ENCODE measurements around the gene KRTAP10-11.
"Not testable (repeated sequence)": the region's sequence is repeated elsewhere in the genome, so short reads cannot be mapped to it uniquely, and the experiment has no call there.

KRTAP10-11 gene, protein sequence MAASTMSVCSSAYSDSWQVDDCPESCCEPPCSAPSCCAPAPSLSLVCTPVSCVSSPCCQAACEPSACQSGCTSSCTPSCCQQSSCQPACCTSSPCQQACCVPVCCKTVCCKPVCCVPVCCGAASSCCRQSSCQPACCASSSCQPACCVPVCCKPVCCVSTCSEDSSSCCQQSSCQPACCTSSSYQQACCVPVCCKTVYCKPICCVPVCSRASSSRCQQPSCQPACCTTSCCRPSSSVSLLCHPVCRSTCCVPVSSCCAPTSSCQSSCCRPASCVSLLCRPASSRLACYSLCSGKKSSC

DNA sequence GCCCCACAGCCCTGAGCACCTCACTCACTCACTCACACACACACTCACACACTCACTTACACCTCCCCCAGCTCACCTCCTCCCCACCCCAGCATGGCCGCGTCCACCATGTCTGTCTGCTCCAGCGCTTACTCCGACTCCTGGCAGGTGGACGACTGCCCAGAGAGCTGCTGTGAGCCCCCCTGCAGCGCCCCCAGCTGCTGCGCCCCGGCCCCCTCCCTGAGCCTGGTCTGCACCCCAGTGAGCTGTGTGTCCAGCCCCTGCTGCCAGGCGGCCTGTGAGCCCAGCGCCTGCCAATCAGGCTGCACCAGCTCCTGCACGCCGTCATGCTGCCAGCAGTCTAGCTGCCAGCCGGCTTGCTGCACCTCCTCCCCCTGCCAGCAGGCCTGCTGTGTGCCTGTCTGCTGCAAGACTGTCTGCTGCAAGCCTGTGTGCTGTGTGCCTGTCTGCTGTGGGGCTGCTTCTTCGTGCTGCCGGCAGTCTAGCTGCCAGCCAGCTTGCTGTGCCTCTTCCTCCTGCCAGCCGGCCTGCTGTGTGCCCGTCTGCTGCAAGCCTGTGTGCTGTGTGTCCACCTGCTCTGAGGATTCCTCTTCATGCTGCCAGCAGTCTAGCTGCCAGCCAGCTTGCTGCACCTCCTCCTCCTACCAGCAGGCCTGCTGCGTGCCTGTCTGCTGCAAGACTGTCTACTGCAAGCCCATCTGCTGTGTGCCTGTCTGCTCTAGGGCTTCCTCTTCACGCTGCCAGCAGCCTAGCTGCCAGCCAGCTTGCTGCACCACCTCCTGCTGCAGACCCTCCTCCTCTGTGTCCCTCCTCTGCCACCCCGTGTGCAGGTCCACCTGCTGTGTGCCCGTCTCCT is at the start of gene KRTAP10-11:
Gene KRTAP10-11 (plus strand): TSS at position 49 of the 856 bp plus-strand sequence. CDS start 45 bp downstream, at position 94.
- DNase-seq (ENCODE audit: low read depth) = not testable (repeated sequence)

DNA sequence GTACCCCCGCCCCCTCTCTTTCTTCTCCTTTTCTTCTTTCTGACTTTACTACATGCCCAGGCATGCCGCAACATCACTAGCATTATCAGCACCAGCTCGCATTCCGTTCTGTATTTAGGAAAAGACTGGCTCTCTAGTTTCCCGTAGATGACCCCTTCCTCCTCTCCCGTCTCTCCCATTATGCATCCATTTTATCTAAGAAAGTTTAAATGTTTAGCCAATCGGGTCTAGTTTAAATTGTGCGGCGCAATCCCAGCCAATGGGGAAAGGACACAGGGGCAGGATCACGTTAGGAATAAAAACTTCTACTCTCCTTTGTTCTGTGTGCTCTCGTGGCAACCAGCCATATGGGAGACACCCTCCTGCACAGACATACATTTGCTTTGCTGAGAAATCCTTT is 48.2 kb upstream of the KRTAP10-11 start:
- no peak for DNase-seq (ENCODE audit: low read depth)

DNA sequence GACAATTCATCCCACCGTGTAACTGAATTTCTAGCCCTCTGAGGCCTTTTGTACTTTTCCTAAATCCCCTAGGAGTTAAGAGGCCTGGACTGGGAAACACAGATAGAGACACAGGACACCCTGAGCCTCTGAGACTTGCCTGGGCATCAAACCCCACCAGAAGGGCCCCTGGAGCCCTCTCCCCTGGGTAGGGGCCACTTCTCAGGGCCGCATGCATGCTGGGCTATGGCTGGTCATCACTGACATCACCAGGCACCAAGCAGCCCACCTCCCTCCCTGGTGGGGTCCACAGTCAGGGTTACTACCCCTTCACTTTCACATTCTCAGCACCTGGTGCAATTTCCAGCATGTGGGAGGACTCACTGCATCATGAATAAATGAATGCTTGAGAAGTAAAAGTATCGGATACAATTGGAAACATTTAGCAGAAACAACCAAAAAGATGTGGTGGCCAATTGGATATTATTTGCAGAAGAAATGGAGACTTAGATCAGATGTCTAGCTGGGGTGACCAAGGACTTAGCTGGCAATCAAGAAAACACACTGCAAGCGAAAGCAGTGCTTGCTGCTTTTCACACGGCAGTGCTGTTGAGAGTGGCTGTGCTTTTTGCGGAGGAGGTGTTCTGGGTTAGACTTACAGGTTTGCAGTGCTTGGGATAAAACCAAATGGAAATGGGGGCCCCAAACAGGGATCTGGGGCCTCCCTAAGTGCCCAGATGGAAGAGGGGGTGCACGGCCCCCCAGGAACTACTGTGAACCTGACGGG is 46.8 kb upstream of the KRTAP10-11 start:
- no peak for DNase-seq (ENCODE audit: low read depth)

DNA sequence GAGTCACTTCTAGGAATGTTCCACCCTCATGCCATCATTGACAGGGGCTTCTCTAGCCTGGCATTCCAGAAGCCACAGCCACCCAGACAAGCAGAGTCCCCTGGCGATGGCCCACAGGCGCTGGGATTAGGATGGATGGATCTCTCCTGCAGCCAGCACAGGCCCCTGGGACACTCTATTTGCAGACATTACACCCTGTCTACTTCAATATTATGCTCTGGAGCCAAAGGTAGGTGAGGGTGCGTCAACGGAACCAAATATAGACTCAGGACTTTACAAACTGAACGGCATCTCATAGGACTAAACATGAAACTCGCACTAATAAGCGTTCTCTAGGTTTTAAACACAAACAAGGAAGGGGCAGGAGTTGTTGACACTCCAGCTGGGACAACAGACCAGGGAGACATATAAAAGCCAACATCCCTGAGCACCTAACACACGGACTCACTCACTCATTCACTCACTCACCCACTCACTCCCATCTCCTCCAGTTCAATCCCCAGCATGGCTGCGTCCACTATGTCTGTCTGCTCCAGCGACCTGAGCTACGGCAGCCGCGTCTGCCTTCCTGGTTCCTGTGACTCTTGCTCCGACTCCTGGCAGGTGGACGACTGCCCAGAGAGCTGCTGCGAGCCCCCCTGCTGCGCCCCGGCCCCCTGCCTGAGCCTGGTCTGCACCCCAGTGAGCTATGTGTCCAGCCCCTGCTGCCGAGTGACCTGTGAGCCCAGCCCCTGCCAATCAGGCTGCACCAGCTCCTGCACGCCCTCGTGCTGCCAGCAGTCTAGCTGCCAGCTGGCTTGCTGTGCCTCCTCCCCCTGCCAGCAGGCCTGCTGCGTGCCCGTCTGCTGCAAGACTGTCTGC is 45.9 kb upstream of the KRTAP10-11 start, which contains the start of gene KRTAP10-7:
Gene KRTAP10-7 (plus strand): TSS at position 480 of the 861 bp plus-strand sequence. CDS start 25 bp downstream, at position 505.
- DNase-seq (ENCODE audit: low read depth) = not testable (repeated sequence)

DNA sequence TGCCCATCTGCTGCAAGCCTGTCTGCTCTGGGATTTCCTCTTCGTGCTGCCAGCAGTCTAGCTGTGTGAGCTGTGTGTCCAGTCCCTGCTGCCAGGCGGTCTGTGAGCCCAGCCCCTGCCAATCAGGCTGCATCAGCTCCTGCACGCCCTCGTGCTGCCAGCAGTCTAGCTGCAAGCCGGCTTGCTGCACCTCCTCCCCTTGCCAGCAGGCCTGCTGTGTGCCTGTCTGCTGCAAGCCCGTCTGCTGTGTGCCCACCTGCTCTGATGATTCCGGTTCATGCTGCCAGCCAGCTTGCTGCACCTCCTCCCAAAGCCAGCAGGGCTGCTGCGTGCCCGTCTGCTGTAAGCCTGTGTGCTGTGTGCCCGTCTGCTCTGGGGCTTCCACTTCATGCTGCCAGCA is 45.1 kb upstream of the KRTAP10-11 start:
- DNase-seq (ENCODE audit: low read depth) = not testable (repeated sequence)

DNA sequence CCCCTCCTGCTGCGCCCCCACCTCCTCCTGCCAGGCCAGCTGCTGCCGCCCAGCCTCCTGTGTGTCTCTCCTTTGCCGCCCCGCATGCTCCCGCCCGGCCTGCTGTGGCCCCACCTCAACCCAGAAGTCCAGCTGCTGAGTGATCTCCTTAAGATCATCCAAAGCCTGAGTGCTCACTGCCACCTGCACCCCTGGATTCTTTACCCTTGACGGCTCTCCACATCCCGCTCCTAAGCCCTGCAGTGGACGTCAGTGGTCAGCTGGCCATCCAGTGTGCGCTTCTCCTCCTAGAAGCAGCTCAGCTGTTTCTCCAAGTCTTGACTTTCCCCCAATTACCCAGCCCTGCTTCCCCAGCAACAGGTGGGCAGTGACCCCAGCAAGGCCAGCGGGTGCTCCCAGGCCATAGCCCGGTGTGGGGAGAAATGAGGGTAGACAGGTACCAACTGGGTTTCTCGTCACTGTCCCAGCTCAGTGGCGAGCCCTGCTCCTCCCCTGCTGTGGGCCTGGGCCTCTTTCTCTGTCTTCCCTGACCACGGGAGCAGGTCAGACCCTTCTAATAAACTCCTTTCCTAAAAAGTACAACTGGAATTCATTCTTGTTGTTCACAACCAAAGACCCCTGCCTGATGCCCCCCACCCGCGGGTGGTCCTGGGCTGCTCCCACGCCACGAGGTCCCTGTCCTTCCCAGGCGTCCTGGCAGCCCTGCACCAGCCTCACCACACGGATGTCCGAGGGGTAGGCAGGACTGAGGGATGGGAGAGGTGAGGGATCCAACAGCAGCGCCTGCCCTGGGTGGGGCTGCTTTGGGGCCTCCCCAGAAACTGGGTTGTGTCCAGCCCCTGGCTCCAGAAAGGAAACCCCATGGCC is 44.4 kb upstream of the KRTAP10-11 start:
- no peak for DNase-seq (ENCODE audit: low read depth)

DNA sequence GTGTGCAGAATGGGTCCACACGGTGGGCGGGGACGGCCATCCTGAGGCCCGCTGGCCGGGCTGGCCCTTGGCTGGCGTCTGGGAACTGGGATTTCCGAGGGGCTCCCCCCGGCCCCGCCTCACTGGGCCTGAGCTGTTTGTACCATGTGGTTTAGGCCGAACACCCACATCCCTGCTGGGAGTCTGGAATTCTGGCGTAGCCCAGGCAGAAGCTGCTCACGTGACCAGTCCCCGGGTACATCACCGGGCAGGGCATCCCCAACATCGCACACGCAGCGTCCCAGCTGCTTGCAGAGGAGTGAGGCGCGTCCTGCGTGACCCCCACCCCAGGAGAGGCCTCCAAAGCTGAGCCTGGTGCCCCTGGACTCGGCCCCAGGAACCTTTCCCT is 43.8 kb upstream of the KRTAP10-11 start:
- DNase-seq (ENCODE audit: low read depth) = no peak

DNA sequence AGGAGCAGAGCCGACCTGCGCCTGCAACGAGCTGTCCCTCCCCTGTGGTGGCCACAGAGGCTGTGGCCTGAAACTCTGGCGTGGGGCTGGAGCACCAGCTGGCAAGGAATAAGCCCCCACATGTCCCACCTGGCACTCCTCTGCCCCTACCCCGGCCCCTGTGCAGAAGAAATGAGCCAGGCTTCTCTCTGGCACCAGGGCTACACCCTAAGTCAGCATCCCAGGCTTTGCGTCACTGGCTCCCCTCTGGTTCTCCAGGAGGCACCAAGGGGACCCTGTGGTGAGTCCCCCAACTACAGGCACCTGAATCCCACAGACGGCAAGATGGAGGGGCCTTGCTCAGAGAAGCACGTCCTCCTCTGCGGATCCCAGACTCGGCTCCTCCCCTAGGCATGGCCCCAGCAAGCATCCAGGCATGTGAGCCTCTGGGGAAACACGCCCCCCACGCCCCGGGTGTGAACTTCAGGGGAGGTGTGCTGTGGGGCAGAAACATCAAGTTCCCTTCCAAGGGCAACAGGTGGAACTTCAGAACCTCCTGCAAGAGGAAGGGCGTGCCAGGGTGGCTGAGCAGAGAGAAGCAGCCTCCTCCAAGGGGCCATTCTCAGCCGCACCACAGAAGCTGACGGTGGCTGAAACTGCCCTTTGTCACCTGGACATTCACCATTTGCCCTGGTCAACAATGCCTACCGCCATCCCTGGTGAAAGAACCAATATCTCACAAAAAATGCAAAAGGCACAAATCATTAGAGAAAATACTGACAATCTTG is 42.9 kb upstream of the KRTAP10-11 start:
- DNase-seq (ENCODE audit: low read depth) = no peak

DNA sequence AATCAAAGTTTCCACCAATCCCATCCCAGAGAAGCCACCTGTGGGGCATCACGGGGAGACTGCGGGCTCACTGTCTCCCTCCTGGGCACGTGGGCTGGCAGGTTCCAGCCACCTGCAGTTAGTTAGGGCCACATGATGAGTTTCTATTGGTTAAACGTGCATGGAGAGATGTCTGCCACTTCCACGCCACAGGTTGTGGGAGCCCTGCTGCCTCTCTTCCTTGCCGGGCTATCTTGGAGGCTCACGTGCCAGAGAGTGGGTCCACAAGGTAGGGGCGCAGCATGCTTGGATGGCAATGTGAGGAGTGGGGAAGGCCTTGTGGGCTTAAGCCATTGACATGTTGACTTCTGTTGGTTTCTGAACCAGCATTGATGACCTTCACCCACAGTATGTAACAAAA is 42.3 kb upstream of the KRTAP10-11 start:
- no peak for DNase-seq (ENCODE audit: low read depth)

DNA sequence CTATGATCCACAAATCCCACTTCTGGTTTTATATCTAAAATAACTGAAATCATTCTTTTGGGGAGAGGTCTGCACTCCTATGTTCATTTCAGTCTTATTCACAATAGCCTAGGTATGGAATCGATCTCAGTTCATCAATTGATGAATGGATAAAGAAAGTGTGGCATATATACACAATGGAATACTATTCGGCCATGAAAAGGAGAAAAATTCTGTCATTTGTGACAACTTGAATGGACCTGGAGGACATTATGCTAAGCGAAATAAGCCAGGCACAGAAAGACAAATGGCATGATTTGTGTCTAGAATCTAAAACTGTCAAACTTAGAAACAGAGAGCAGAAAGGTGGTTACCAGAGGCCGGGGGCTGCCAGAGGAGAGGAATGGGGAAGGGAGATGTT is 39.7 kb upstream of the KRTAP10-11 start:
- no peak for DNase-seq (ENCODE audit: low read depth)

DNA sequence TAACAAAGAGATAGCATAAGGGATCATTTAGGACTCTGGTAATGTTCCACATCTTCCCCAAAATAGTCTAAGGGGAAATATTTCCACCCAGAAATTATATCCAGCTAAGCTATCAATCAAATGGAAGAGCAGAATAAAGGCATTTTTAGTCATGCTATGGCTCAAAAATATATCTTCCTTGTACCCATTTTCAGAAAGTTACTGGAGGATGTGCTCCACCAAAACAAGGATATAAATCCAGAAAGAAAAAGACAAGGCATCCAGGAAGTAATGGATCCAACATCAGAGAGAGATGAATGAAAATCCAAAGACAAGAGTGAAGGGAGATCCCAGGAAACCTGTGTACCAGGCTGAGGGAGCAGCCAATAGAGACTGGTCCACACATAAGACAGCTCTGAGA is 37.0 kb upstream of the KRTAP10-11 start:
- DNase-seq (ENCODE audit: low read depth) = no peak

DNA sequence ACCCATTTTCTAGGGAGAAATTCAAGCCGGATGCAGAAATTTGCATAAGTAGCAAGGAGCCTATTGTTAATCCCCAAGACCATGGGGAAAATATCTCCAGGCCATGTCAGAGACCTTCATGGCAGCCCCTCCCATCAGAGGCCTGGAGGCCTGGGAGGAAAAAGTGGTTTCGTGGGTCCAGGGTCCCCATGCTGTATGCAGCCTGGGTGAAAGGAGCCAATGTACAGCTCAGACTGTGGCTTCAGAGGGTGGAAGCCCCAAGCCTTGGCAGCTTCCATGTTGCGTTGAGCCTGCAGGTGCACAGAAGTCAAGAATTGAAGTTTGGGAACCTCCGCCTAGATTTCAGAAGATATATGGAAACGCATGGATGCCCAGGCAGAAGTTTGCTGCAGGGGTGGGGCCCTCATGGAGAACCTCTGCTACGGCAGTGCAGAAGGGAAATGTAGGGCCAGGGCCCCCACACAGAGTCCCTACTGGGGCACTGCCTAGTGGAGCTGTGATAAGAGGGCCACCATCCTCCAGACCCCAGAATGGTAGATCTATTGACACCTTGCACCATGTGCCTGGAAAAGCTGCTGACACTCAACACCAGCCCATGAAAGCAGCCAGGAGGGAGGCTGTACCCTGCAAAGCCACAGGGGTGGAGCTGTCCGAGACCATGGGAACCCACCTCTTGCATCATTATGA is 35.9 kb upstream of the KRTAP10-11 start:
- DNase-seq (ENCODE audit: low read depth) = not testable (repeated sequence)

DNA sequence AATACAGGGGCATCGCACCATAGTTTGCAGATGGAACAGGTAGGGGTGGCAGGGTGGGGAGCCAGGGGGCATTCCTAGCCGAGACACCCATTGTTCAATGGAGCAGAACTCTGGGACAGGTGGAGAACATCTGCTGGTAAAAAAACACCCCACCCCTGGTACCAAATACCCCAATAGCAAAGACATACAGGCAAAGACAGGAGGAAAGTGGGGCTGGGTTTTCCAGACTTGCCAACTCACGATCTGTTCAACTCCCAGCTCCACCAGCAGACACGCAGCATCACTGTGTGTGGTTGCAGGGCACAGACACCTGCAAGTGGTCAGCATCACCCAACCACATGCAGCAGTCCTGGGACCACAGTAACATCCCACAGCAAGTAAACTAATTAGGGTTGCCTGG is 34.7 kb upstream of the KRTAP10-11 start:
- no peak for DNase-seq (ENCODE audit: low read depth)

DNA sequence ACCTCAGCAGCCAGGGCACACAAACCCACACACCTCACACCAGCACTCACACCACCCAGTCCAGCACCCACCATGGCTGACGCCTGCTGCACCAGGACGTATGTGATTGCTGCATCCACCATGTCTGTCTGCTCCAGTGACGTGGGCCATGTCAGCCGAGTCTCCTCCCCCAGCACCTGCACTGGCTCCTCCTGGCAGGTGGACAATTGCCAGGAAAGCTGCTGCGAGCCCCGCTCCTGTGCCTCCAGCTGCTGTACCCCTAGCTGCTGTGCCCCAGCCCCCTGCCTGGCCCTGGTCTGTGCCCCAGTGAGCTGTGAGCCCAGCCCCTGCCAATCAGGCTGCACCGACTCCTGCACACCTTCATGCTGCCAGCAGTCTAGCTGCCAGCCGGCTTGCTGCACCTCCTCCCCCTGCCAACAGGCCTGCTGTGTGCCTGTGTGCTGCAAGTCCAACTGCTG is 34.2 kb upstream of the KRTAP10-11 start, which contains the start of gene KRTAP10-8:
Gene KRTAP10-8 (plus strand): TSS at position 51 of the 458 bp plus-strand sequence. CDS start 22 bp downstream, at position 73.
- no peak for DNase-seq (ENCODE audit: low read depth)

DNA sequence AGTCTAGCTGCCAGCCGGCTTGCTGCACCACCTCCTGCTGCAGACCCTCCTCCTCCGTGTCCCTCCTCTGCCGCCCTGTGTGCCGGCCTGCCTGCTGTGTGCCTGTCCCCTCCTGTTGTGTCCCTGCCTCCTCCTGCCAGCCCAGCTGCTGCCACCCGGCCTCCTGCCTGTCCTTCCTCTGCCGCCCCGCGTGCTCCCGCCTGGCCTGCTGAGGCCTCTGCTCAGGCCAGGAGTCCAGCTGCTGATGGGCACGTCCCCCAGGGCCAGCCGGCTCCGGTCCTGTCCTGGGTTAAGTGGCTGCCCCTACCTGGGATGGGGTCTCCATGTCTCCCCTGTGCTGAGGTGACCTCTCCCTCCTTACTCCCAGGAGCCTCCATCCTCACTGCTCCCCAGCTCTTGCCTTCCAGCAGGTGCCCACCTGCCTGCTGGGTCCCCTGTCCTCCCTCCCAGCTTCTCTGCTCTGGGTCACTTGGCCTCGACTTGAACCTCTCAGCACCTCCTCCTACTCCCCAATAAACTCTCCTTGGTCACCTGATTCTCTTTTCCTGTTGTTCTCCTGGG is 33.5 kb upstream of the KRTAP10-11 start:
- DNase-seq (ENCODE audit: low read depth) = no peak

DNA sequence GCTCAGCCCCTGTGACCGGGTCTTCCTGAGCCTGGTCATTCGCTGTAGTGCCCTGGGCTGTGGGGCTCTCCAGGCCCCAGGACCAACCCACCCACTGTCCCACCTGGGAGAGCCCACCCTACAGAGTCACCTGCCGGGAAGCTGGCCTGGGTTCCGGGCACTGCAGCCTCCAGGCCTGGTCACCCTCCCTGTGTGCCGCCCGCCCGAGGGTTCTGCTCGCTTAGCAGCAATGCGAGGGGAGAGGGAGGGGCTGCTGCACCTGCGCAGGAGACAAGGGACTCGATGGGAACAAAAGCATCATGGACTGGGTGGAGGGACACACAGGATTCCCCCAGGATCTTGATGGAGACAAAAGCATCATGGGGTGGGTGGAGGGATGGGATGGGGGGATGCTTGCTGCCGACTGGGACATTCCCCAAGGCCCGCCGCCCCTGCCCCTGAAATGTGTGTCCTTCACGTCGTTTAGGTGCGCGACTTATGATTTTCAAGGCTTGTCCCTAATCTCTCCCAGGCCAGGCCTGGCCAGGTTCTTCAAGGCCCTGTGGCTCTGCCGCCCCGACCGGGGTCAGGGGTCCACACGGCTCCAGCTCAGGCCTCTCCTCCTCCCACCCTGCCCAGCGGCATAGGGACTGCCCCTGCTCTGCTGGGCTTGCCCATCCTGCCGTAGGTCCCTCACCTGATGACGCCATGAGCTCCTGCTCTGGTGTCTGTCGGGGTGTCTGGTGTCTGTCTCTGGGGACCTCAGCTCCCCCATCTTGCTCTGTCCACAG is 32.6 kb upstream of the KRTAP10-11 start:
- DNase-seq (ENCODE audit: low read depth) = no peak

DNA sequence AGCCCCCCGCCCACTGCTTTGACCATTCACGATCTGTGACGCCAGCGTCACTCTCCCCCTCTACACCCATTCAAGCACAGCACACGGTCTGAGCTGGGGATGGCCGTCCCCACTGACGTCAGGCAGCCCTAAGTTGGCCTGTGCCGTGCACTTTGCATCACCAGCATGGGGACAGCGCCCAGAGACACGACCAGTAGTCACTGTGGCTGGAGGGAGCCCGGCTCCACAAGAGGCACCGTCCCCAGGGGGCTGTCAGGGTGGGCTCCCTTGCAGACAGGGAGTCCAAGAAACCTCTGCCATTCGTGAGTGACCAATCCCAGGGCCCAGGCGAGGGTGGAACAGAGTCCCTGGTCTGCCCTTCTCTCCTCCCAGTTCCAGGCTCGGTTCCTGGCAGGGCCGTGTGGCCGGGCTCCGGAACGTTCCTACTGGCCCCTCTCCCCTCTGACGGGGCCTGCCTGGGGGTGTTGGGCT is 32.0 kb upstream of the KRTAP10-11 start:
- DNase-seq (ENCODE audit: low read depth) = no peak
